Measurements from ENCODE around the gene TCEANC2.
"Not testable (repeated sequence)": the region's sequence is repeated elsewhere in the genome, so short reads cannot be mapped to it uniquely, and the experiment has no call there.

Gene TCEANC2

GRCh38 chr1:54046671-54047383 lies 6.6 kb upstream of the TCEANC2 start:
- no peak overlapping the region for H2AFZ ChIP-seq
- no peak overlapping the region for H3K27ac ChIP-seq
- H3K79me2 ChIP-seq = peaks cover 23% of the 10 kb centered on the region
- no peaks in the 10 kb centered on the region for H3K36me3 ChIP-seq (ENCODE audit: control insufficient read depth, insufficient read depth, low read length)
- no peak overlapping the region for H3K4me2 ChIP-seq (ENCODE audit: low read length)
- no peaks in the 10 kb centered on the region for H3K9me3 ChIP-seq (ENCODE audit: control insufficient read depth, low read length)
- no peak for TF ChIP-seq CTCF (IDR thresholded peaks at IDR 0.05)
- H3K4me1 ChIP-seq = peaks cover 4% of the 10 kb centered on the region
- H3K4me3 ChIP-seq (ENCODE audit: low read depth, low read length) = no peak overlapping the region
- H3K9ac ChIP-seq = no peak overlapping the region
- no peaks in the 10 kb centered on the region for H3K27me3 ChIP-seq (ENCODE audit: control insufficient read depth, insufficient read depth, low read length)

GRCh38 chr1:54047384-54048305 lies 5.8 kb upstream of the TCEANC2 start:
- H3K79me2 ChIP-seq = peaks cover 21% of the 10 kb centered on the region
- H3K9me3 ChIP-seq (ENCODE audit: control insufficient read depth, low read length) = no peaks in the 10 kb centered on the region
- no peak overlapping the region for H3K27ac ChIP-seq
- H3K9ac ChIP-seq = no peak overlapping the region
- no peak overlapping the region for H2AFZ ChIP-seq
- no peaks in the 10 kb centered on the region for H3K27me3 ChIP-seq (ENCODE audit: control insufficient read depth, insufficient read depth, low read length)
- no peaks in the 10 kb centered on the region for H3K36me3 ChIP-seq (ENCODE audit: control insufficient read depth, insufficient read depth, low read length)
- H3K4me1 ChIP-seq = peaks cover 4% of the 10 kb centered on the region
- TF ChIP-seq CTCF (IDR thresholded peaks at IDR 0.05) = no peak
- no peak overlapping the region for H3K4me3 ChIP-seq (ENCODE audit: low read depth, low read length)
- no peak overlapping the region for H3K4me2 ChIP-seq (ENCODE audit: low read length)

- H2AFZ ChIP-seq; H3K4me3 ChIP-seq (ENCODE audit: low read depth, low read length); H3K9ac ChIP-seq; H3K27ac ChIP-seq; H3K36me3 ChIP-seq (ENCODE audit: control insufficient read depth, insufficient read depth, low read length); H3K9me3 ChIP-seq (ENCODE audit: control insufficient read depth, low read length); H3K27me3 ChIP-seq (ENCODE audit: control insufficient read depth, insufficient read depth, low read length); H3K4me1 ChIP-seq; H3K4me2 ChIP-seq (ENCODE audit: low read length): not testable (repeated sequence)
- H3K79me2 ChIP-seq = peaks cover 22% of the 10 kb centered on the region
Observed at GRCh38 chr1:54050435-54050834, 3.0 kb upstream of the TCEANC2 start.

GRCh38 chr1:54051933-54052430 lies 1.4 kb upstream of the TCEANC2 start:
- TF ChIP-seq CTCF (IDR thresholded peaks at IDR 0.05) = no peak
- H2AFZ ChIP-seq = no peak overlapping the region
- no peaks in the 10 kb centered on the region for H3K27me3 ChIP-seq (ENCODE audit: control insufficient read depth, insufficient read depth, low read length)
- H3K36me3 ChIP-seq (ENCODE audit: control insufficient read depth, insufficient read depth, low read length) = no peaks in the 10 kb centered on the region
- H3K4me2 ChIP-seq (ENCODE audit: low read length) = peak overlapping the region; percentile 78
- H3K9ac ChIP-seq = no peak overlapping the region
- H3K4me1 ChIP-seq = peaks cover 4% of the 10 kb centered on the region
- H3K27ac ChIP-seq = peak overlapping the region; percentile 83
- no peaks in the 10 kb centered on the region for H3K9me3 ChIP-seq (ENCODE audit: control insufficient read depth, low read length)
- H3K4me3 ChIP-seq (ENCODE audit: low read depth, low read length) = peak overlapping the region; percentile 69
- peaks cover 19% of the 10 kb centered on the region for H3K79me2 ChIP-seq

- Histone ChIP-seq H3K9ac (peak overlapping the region; percentile 38), H3K36me3 (ENCODE audit: control insufficient read depth, insufficient read depth, low read length) (no peaks in the 10 kb centered on the region), H3K27ac (peak overlapping the region; percentile 83), H3K9me3 (ENCODE audit: control insufficient read depth, low read length) (no peaks in the 10 kb centered on the region), H3K27me3 (ENCODE audit: control insufficient read depth, insufficient read depth, low read length) (no peaks in the 10 kb centered on the region), H2AFZ (peak overlapping the region; percentile 95), H3K79me2 (peaks cover 19% of the 10 kb centered on the region), H3K4me2 (ENCODE audit: low read length) (peak overlapping the region; percentile 78), H3K4me1 (peaks cover 4% of the 10 kb centered on the region), H3K4me3 (ENCODE audit: low read depth, low read length) (peak overlapping the region; percentile 69)
- no peak for TF ChIP-seq CTCF (IDR thresholded peaks at IDR 0.05)
Observed at GRCh38 chr1:54052431-54052933, 926 bp upstream of the TCEANC2 start.
